ENCODE results near the gene ZPR1. TPM values are rescaled to one million over a fixed set of nuclear protein-coding genes. Genes with fewer than 3 reads are reported as not detected.

ZPR1 gene
- total RNA-seq, 4 donors from 2014 or later: 23.5 to 39.5 (median 24.0) TPM

- TF ChIP-seq POLR2A (IDR thresholded peaks at IDR 0.05): no peak
- TF ChIP-seq, protein P1, sequence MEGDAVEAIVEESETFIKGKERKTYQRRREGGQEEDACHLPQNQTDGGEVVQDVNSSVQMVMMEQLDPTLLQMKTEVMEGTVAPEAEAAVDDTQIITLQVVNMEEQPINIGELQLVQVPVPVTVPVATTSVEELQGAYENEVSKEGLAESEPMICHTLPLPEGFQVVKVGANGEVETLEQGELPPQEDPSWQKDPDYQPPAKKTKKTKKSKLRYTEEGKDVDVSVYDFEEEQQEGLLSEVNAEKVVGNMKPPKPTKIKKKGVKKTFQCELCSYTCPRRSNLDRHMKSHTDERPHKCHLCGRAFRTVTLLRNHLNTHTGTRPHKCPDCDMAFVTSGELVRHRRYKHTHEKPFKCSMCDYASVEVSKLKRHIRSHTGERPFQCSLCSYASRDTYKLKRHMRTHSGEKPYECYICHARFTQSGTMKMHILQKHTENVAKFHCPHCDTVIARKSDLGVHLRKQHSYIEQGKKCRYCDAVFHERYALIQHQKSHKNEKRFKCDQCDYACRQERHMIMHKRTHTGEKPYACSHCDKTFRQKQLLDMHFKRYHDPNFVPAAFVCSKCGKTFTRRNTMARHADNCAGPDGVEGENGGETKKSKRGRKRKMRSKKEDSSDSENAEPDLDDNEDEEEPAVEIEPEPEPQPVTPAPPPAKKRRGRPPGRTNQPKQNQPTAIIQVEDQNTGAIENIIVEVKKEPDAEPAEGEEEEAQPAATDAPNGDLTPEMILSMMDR (IDR thresholded peaks at IDR 0.05): no peak
- Histone ChIP-seq H3K9me3 (no peaks in the 10 kb centered on the region), H3K4me3 (replicated peaks in 1 of 3) (no peak overlapping the region), H3K4me1 (peaks cover 0 to 5% of the 10 kb centered on the region in 2 donors), H3K27me3 (no peaks in the 10 kb centered on the region), H3K27ac (no peak overlapping the region), H3K36me3 (no peaks in the 10 kb centered on the region)
- WGBS, 2 donors: 63 to 65% methylated on average over 11 of the region's 11 CpGs
- intact Hi-C loops (cut with DNase I): no loop called here
- DNase-seq: no peak
Measured at GRCh38 chr11:116731097-116731761, 56.6 kb downstream of the ZPR1 start.

GRCh38 chr11:116730601-116731000, 57.2 kb downstream of the ZPR1 start:
- TF ChIP-seq, protein P1 (IDR thresholded peaks at IDR 0.05): no peak
- TF ChIP-seq POLR2A (IDR thresholded peaks at IDR 0.05): no peak
- intact Hi-C loops (cut with DNase I): no loop called here
- H3K4me3 ChIP-seq (replicated peaks in 1 of 3): no peak overlapping the region
- 63 to 71% methylated on average over 6 of the region's 6 CpGs for WGBS, 2 donors
- peaks cover 0 to 5% of the 10 kb centered on the region in 2 donors for H3K4me1 ChIP-seq
- H3K36me3 ChIP-seq: no peaks in the 10 kb centered on the region
- no peaks in the 10 kb centered on the region for H3K9me3 ChIP-seq
- DNase-seq: no peak
- no peak overlapping the region for H3K27ac ChIP-seq
- H3K27me3 ChIP-seq: no peaks in the 10 kb centered on the region

- peaks cover 0 to 5% of the 10 kb centered on the region in 2 donors for H3K4me1 ChIP-seq
- WGBS, 2 donors: 82 to 86% methylated on average over 10 of the region's 10 CpGs
- H3K27me3 ChIP-seq: no peaks in the 10 kb centered on the region
- H3K36me3 ChIP-seq: no peaks in the 10 kb centered on the region
- no peak for DNase-seq
- intact Hi-C loops (cut with DNase I): no loop called here
- no peaks in the 10 kb centered on the region for H3K9me3 ChIP-seq
- H3K27ac ChIP-seq: no peak overlapping the region
- TF ChIP-seq POLR2A (IDR thresholded peaks at IDR 0.05): no peak
- TF ChIP-seq, protein P1 (IDR thresholded peaks at IDR 0.05): no peak
- no peak overlapping the region for H3K4me3 ChIP-seq (replicated peaks in 1 of 3)
Measured at GRCh38 chr11:116730241-116730561, 57.6 kb downstream of the ZPR1 start.

DNA sequence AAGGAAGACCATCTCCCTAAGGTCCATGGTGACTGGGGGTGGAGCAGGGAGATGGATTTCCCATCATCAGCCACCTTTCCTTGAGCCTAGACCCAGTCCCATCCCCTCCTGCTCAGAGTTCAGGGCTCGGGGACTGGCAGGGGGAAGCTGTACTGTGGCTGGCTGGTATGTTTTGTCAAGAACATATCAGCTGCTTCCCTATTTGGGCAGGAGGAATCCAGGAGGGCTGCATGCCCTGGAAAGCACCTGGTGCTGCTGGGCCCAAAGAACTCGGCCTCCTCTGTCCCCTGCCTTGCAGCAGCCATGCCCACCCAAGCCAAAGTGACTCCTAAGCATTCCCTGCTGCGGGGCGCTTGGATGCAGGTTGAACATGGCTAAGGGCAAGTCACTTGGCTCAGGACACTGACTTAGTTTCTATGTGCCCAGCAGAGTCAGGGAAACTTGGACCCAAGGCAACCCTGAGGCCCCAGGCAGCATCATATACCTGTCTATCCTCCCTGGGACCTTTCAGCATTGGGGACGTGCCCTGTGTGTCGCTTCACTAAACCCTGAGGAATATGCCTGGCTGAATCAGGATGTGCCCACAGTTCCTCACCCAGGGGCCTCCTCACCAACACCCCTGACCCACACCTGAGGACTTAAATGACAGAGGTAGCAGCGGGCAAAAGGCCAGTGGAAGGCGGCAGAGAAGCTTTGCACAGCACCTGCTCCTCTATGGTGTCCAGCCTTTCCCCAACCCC, 58.2 kb downstream of the ZPR1 start:
- Histone ChIP-seq H3K4me3 (replicated peaks in 1 of 3) (no peak overlapping the region), H3K4me1 (peaks cover 0 to 5% of the 10 kb centered on the region in 2 donors), H3K9me3 (no peaks in the 10 kb centered on the region), H3K36me3 (no peaks in the 10 kb centered on the region), H3K27ac (no peak overlapping the region), H3K27me3 (no peaks in the 10 kb centered on the region)
- no peak for TF ChIP-seq POLR2A (IDR thresholded peaks at IDR 0.05)
- TF ChIP-seq, protein P1 (IDR thresholded peaks at IDR 0.05): no peak
- intact Hi-C loops (cut with DNase I): no loop called here
- no peak for DNase-seq
- 100% methylated on average over 3 of the region's 8 CpGs for WGBS, 2 donors

- Histone ChIP-seq H3K4me1 (peaks cover 0 to 5% of the 10 kb centered on the region in 2 donors), H3K36me3 (no peaks in the 10 kb centered on the region), H3K27ac (no peak overlapping the region), H3K9me3 (no peaks in the 10 kb centered on the region), H3K4me3 (replicated peaks in 1 of 3) (no peak overlapping the region), H3K27me3 (no peaks in the 10 kb centered on the region)
- intact Hi-C loops (cut with DNase I): no loop called here
- DNase-seq: no peak
- 77 to 79% methylated on average over 6 of the region's 6 CpGs for WGBS, 2 donors
- TF ChIP-seq POLR2A (IDR thresholded peaks at IDR 0.05): no peak
- TF ChIP-seq, protein P1 (IDR thresholded peaks at IDR 0.05): no peak
Measured at GRCh38 chr11:116727990-116728389, 59.8 kb downstream of the ZPR1 start.

All from thyroid gland (tissue), 4 donors.